Stimulated activated CD8-positive, alpha-beta memory T cell treated with anti-CD3 and anti-CD28 coated beads, Interleukin-15, amount 100 ng/mL, for 24 hours (primary cell): Measurements from ENCODE around the gene VSTM2B.
"Not testable (repeated sequence)": the region's sequence is repeated elsewhere in the genome, so short reads cannot be mapped to it uniquely, and the experiment has no call there.

Experiments
- DNase-seq: peaks from one replicate; pipeline ENCODE4 v3.0.0-alpha.2; 2020; ENCODE audit warnings: low read depth

Gene VSTM2B

DNA sequence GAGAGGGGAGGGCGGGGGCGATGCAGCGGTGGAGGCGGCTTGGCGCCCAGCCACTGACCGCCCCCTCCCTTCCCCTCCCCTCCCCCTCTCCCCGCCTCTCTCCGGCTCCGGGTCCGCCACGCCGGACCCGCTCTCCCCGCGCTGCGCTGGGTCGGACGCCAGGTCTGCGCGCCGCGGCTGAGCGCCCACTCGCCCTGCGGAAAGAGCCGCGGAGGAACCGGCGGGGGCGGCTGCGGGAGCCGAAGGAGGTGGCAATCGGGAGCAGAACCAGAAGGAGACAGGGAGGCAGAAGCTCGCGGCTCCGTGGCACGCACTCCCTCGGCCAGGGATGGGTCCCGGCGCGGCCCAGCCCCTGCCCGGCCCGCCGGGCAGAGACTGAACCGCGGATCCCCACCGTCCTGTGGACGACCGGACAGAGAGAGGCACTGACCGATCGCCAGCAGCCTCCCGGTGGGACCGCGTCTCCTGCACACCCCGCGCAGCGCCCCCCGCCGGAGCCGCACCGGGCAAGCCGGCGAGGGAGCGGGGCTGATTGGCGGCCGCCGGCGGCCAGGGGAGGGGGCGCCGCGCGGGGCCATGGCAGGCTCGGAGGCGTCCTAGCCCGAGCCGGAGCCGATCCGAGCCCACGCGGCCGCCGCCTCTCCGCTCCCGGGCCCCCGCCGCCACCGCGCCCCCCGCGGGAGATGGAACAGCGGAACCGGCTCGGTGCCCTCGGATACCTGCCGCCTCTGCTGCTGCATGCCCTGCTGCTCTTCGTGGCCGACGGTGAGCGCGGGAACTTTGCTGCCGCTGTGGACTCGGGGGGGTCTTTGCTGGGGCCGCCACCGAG, at the start of gene VSTM2B:
Gene VSTM2B, plus strand, starts transcription at position 94 of the 829 bp plus-strand sequence. Its CDS starts 590 bp downstream, at position 684.
- DNase-seq = no peak

DNA sequence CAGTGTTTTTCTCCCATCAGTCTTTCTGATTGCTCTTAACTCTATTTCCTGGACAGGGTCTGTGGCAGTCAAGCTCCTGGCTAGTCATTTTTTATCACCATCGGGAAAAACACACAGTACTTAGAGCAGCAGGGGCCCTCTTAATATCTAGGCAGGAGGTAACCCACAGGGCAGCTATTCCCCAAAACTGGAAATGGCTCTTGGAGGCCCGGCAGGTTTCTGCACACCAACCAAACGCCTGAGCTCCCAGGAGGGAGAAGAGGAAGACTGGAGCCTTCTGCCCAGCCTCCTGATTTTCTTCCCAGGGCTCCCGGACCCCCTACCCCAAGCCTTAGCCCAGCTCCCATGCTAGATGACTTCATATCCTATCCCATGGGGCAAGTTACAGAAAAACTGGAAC, 49.3 kb upstream of the VSTM2B start:
- DNase-seq = no peak

DNA sequence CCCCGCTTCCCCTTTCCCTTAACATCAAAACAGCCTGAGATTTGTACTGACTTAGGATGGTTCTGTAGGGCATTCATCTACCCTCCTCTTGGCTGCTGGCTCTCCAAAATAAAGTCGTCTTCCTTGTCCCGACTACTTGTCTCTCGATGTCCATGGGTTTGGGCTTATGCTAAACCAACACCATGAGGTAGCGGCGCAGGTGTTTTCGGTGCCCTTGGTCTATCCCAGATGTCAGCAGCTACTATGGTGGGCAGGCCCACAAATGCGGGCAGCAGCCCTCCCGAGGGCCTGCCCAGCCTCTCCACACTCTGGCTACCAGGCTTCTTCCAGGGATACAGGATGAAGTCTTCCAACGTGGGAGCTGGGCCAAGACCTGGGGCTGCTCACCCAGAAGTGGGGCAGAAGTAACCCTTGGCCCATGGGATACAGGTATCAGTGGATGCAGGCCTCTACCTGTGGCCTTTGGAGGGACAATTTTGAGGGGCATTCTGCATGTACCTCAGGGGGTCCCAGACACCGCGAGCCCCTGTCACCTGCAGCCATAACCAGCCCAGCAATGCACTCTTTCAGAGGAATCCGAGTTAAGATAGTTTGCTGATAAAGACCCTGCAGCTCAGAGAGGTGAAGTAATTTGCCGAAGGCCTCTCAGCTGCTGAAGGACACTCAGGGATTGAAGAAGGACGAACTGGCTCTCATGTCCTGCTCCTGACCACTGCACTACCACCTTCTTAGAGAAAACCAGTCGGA, 47.8 kb upstream of the VSTM2B start:
- no peak for DNase-seq

DNA sequence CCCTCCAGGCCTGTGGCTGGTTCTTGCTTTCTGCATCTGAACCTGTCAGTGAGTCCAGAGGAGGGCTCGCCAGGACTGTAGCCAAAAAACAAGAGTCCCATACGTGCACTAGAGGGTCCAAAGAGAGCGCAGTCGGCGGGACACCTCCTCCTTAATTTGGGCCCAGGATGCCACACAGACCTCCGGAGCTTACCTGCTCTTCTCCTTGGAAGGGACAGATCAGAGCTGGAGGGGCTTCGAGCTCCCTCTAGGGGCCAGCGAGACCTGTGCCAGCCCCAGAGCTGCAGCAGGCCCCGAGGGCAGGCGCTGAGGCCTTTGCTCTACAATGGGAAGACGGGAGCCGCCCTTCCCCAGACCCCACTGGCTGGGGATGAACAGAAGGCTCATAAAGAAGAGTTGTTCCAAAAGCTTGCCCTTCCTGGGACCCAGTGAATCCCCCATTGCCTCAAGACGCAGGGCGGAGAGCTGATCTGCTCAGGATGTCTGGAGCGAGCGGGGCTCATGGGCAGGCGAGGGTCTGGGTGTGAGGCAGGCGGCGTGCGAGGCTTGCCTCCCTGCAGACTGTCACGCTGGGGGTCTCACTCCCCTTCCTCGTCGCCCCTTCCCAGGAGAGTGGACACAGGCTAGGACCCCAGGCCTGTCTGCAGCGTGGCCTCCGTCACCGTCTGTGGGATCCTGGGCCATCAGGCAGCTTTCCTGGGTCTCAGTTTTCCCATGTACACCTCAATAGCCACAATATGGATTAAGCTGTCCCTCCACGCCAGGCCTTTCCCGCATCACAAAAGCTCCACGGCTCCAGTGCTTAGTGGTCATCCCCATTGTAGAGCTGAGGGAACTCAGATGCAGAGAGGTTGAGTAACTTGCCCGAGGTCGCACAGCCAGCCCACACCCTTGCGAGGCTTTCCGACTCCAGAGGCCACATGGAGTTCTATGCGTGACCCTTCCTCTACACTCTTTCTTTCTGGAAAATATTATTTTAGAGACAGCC, 46.9 kb upstream of the VSTM2B start:
- no peak for DNase-seq

DNA sequence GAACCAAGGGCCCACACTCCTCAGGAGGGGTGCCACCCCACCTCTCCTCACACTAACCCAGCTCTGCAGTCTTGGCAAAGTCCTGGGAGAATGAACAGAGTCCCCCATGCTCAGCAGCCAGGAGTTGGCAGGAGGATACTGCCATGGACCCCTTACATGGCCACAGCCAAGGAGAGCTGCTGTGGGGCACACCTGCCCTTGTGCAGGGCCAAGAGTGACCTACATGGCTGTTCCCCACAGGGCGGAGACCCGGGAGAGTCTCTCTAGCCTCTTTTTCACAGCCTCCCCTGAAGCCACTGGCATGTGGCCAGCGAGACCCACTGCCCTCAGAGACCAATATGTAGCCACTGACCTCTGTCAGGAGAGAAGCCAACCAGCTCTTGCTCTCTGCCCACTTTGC, 45.9 kb upstream of the VSTM2B start:
- DNase-seq = no peak

DNA sequence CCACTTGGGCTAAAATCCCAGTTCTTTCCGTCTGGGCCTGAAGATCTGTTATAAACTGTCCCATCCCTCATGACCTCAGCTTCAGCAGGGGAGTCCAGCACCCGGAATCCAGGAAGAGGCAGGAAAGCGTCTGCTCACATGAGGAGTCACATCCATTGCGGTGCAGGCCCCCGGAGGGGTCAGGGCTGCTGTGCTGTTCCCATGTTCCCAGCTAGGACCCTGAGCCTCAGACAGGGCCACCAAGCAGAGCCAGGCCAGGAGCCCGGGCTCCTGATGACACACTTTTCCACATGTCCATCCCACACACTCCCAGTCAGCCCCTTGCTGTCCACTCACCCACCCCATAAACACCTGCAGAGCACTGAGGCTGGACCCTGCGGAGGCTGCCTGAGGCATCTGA, 45.3 kb upstream of the VSTM2B start:
- no peak for DNase-seq

DNA sequence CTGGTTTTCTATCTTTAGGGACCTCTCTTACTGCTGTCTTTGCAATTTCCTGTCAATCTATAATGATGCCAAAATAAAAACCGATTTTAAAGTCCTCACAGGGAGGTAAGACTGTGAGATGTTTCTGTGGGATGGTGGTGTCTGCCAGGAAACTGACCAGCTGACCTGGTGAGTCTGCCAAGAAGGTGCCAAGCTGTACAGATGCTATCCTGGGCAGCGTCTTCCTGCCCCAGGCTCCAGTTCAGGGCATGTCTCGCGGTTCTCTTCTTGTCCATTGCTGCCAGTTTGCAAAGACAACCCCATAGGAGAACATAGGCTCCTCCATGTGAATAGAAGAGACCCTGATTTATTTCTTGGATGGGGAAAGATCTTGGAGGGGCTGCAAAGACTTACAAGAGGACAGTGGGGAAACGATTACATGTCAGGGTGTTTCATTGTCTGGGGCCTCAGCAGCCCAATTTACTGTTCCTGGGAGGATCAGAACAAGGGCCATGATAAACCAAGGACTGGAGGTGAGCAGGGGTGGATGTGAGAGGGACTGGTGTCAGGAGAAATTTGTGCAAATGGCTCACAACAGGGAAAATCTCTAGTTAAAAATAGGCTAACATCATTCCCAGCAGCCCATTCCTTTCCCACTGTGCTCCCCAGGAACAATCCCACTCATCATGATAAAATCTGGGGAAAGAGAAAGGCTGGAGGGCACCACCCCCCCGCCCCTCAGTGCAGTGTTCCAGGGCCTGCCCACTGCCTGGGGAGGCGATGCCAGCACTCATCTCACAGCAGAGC, 42.7 kb upstream of the VSTM2B start:
- no peak for DNase-seq

DNA sequence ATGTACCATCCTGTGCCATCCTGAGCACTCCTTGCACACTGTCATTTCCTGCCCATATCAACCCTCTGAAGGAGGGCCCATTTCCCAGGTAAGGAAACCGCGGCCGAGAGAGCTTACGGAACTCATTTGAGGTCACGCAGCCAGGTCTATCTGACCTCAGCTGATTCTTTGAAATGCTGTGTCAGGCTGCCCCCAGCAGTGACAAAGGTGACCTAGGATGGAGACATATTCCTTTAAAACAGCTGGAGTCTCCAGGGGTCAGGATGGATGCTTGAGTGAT, 42.2 kb upstream of the VSTM2B start:
- no peak for DNase-seq

DNA sequence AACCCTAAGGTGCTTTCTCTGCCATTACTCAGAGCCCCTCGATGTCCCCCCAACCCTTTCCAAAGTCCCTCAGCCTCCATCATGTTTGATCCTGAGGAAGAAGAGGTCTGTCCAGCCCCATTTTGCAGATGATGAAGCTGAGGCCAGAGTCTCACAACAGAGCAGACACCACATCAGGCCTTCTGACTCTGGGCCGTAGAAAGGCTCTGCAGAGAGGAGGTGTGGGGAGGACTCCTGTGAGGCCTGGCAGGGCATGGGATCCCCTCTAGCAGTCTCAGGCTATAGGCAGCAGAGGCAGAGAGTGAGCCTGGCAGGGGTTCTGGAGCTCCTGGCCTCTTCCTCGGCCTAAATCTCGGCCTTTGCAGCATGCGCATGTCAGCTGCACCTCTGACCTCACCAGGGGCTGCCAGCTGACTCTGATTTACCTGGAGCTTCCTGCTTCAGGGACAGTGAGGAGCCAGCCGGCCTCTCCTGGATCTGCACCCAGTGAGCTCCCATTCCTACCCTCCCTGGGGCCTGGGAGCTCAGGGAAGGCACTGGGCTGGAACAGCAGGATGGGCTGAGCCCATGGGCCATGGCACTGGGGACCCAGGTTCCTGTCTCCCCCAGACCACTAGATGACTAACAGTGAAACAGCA, 41.7 kb upstream of the VSTM2B start:
- no peak for DNase-seq

DNA sequence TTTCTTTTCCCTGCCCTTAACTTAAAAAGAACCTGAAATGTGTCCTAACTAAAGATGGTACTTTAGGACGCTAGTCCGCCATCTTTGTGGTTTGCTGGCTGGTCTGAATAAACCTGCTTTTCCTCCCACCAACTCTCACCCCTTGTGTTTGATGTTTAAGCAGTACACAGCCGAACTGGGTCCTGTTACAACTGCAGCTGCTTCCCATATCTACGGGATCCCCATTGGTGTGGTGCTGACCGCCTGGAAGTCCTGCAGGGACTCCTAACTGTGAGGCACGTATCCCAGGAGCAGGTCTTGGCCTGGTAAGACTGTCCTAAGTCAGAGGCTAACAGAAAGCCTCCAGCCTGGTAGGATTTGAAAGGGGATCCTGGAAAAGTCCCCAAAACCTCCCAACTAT, 40.9 kb upstream of the VSTM2B start:
- DNase-seq = no peak

DNA sequence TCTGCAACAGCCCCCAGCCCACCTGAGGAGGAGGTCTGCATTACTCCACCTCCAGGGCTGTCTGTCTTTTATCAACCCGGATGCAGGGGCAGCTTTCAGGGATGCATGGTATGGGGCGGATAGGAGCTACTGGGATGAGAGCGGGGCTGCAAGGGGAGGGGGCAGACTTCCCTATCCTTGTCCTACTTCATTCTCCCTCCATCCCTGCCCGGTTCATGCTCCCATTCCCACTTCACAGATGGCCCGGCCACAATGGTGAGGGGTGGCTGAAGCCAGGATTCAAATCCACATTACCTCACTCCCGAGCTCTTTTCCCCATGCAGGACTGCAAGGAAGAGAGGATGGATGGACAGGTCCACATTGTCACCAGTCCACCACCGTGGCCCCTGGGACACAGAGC, 40.5 kb upstream of the VSTM2B start:
- DNase-seq = no peak

DNA sequence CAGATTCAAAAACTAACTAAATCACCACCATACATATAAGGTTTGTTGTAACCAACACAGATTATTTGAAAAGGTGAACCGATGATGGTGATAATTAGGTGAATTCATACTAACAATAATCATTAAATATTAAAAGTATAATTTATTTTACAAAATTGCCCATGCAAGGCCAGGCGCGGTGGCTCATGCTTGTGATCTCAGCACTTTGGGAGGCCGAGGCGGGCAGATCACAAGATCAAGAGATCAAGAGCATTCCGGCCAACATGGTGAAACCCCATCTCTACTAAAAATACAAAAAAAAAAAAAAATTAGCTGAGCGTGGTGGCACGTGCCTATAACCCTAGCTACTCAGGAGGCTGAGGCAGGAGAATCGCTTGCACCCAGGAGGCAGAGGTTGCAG, 38.8 kb upstream of the VSTM2B start:
- not testable (repeated sequence) for DNase-seq

DNA sequence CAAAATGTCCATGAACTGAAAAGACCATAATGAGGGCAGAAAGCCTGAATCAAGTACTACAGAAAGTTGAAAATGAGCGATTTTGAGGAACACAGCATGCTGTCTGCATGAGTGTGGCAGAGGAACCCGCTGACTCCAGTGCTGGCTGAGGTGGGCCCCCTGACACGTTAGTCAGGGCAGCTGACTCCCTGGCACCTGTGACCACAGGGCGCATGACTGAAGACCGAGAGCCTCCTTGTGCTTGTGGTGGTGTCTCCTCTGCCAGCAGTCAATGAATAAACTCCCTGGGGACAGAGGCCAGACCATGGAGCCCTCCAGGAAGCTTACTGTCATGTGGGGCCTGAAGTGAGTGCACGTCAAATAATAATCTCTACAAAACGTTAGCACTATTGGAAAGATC, 38.4 kb upstream of the VSTM2B start:
- DNase-seq = no peak

DNA sequence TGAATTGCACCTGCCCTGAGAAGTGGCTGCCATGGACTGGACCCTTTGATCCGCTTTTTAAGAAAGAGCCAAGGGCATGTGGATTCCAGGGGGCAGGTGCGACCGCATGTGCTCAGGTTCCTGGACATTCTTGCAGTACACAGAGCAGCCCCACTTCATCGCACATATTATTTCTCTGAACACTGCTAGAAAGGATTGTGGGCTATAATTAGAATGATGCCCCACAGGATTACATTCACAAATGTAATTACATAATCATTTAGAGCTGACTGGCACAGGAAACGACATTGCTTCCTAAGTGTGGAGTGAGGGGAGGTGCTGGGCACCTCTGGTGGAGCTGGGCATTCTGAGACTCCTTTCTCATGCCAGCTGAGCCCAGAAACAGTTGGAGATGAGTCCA, 37.5 kb upstream of the VSTM2B start:
- no peak for DNase-seq

DNA sequence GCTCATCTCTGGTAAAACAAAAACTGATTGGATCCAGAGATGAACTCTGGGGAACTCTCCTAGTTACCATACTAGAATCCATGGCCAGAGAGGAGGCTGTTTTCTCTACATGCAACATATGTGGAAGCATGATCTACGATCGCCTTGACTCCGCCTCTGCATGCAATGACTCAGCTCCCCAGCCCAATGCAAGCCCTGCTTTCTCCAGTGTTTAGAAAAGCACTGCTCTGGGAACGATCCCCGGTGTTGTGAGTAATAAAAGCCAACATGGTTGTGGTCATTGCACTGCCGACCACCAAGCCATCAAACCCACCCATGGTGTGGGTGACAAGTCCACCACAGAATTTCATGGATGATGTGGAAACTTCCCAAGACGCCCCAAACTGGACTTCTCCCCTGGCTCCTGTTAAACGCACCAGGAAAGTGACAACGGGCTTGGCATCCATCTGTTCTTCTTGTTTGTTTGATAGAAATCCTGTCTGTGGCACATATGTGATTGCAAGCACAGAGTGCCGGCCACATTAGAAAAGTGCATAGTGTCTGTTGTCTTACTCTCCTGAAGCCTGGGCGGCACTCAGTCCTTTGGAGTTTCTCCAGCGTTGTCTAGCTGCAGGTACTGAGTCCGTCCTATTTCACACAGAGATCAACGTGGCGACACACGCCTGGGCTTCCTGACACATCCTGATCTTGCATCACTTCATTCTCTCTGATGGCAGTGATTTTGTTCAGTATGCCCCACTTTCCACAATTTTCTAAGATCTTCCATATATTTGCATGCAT, 36.4 kb upstream of the VSTM2B start:
- no peak for DNase-seq

DNA sequence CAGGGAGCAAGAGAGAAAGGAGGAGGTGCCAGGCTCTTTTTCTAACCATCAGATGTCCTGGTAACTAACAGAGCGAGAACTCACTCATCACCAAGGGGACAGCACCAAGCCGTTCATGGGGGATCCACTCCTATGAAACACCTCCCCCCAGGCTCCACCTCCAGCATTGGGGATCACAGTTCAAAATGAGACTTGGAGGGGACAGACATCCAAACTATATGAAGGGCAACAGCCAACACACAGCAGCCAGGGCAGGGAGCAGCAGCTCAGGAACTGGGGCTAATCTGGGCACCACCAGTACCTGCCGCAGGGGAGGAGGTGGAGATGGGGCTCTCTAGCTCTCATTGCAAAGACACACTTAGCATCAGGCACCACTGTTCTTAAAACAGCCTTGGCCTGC, 34.3 kb upstream of the VSTM2B start:
- DNase-seq = no peak

DNA sequence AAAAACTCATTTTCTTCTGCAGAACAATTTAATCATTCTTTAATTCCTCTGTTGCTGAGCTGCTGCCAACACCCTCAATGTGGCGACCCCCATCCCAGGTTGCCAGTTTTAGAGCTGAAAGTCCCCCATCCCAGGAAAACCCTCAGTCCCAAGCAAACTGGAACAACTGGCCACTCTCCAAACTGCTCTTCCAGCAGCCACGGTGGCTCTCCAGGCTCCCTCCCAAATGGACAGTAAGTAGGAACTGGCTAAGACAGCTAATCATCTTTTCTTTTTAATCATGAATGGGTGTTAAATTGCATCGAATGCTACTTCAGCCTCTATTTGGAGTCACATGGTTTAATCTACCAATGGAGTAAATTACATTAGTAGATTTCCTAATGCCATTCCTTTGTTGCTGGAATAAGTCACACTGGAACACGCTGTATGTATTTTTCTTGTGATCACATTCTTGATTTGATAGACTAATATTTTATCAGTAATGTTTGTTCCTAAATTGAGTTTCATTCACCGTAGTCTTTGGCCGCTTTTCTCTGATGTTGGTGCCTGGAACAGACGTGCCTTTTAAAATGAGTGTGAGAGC, 33.7 kb upstream of the VSTM2B start:
- DNase-seq = no peak

DNA sequence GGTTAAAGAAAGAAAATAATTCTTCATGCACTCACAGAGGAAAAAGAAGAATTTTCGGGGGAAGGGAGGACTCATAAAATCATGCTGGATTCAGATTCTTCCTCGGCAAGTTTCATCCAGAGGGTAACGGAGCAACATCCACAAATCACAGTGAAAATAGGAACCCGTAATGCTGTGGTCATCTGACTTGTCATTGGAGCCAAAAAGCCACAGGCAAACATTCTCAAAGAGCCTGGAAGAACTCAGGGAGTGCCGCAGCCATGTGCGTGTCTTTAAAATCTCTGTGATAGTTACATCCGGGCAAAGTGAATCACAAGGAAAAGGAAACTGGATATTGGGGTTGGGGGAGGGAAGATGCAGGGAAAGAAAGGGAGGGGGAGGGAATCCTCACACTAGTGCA, 33.0 kb upstream of the VSTM2B start:
- no peak for DNase-seq

DNA sequence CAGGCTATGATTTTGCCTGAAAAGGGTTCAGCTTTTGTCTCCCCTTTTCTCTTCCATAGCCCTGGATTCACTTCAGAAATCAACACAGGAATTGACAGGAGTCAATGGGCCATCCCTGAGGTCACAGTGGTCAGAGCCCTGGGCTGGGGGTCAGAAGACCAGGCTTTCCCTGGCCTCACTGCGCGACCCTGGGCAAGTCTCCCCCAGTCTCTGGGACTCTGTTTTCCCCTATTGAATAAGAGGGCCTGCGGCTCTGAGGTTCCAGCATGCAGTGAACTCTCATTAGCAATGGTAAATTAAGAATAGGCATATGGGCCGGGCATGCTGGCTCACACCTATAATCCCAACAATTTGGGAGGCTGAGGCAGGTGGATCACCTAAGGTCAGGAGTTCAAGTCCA, 30.7 kb upstream of the VSTM2B start:
- no peak for DNase-seq

DNA sequence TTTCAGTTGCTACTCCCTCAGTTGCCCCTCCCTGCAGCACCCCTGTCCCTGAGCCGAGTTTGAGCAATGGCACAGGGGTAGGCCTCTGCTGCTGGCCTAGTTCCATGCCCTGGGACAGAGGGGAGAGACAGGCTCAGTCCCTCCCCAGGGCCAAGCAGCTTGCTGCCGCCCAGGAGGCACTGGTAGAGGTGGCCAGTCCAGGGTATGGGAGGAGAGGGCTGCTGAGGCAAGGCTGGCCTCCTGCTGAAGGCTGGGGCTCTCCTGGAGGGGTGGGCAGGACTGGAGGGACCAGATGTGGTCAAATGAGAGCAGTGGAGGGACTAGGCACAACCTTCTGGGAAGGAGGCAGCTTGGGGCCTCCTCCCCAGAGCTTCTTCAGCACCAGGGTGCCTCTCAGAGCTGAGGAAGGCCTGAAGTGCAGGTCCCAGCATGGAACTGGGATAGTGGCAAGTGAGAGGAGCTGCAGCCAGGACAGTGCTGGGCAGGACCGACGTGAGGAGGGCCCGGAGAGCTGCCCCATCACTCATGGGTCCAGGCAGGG, 29.8 kb upstream of the VSTM2B start:
- no peak for DNase-seq
